Neural cell (in vitro differentiated cells): Measurements from ENCODE around the gene CCDC88A.

Experiments
- EZH2 ChIP-seq: fragments of 200-600, 300-800 bp; shearing (Covaris generic), sonication (generic); IDR thresholded peaks from 2 replicates; pipeline ENCODE4 v1.6.1; 2014; ENCODE audit warnings: antibody characterized with exemption, low read length, borderline replicate concordance, mild to moderate bottlenecking; ENCODE audit not compliant: insufficient read depth, poor library complexity, severe bottlenecking
- MXI1 ChIP-seq: fragments of 450-650 bp; conservative IDR thresholded peaks from 2 replicates; pipeline ENCODE4 v1.6.1; 2014; ENCODE audit warnings: antibody characterized with exemption, mild to moderate bottlenecking; ENCODE audit not compliant: poor library complexity, severe bottlenecking
- POLR2AphosphoS5 ChIP-seq: IDR thresholded peaks from 2 replicates; pipeline ENCODE4 v1.6.1; 2012
- REST ChIP-seq: IDR thresholded peaks from 2 replicates; pipeline ENCODE4 v1.6.1; 2012; ENCODE audit warnings: borderline replicate concordance
- TF ChIP-seq, protein P1 (sequence below): fragments of 450-650 bp; IDR thresholded peaks from 2 replicates; pipeline ENCODE4 v1.5.1; 2014; ENCODE audit warnings: antibody characterized with exemption, mild to moderate bottlenecking, moderate library complexity; ENCODE audit not compliant: poor library complexity, severe bottlenecking

DNA sequence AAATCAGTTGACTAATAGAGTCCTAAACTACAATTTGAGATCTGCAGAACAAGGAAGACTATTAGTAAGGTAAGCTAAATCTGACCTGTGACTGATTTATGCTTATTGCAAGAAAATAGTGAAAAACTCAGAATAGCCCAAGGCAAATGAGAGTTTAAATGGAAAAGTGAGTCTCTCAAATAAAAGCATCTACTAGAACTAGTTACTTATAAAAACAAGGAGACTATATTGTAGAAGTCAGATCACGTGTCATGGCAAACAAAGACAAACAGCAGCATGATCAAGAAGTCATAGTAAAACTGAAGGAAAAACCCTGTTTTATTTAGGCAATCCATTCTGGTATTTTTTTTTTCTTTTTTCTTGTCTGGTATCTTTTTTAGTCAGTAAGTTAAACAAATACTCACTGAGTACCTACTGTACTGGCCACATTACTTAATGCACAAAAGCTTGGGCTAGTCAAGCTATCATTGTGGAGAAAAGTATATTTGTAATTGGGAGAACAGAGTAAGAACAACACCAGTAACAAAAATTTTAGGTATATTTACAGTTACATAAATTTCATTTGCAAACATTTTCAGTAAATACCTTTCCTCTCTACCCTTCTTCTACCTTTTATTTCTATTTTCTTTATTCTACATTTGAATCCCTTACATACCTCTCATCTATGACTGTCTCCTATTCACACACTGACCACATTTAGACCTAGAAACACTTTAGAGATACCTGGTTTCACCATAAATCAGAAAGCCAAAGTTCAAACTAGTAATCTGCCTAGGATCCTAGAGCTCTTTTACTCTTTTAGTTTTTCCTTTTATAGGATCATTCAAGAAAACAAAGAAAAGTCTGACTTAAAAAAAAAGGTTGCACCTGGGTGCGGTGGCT is 23.7 kb downstream of the CCDC88A start:
- TF ChIP-seq EZH2 = no peak
- TF ChIP-seq, protein P1, sequence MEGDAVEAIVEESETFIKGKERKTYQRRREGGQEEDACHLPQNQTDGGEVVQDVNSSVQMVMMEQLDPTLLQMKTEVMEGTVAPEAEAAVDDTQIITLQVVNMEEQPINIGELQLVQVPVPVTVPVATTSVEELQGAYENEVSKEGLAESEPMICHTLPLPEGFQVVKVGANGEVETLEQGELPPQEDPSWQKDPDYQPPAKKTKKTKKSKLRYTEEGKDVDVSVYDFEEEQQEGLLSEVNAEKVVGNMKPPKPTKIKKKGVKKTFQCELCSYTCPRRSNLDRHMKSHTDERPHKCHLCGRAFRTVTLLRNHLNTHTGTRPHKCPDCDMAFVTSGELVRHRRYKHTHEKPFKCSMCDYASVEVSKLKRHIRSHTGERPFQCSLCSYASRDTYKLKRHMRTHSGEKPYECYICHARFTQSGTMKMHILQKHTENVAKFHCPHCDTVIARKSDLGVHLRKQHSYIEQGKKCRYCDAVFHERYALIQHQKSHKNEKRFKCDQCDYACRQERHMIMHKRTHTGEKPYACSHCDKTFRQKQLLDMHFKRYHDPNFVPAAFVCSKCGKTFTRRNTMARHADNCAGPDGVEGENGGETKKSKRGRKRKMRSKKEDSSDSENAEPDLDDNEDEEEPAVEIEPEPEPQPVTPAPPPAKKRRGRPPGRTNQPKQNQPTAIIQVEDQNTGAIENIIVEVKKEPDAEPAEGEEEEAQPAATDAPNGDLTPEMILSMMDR = no peak
- no peak for TF ChIP-seq REST
- no peak for TF ChIP-seq POLR2AphosphoS5
- no peak for TF ChIP-seq MXI1
